ENCODE data around the gene NDUFA11.

DNA sequence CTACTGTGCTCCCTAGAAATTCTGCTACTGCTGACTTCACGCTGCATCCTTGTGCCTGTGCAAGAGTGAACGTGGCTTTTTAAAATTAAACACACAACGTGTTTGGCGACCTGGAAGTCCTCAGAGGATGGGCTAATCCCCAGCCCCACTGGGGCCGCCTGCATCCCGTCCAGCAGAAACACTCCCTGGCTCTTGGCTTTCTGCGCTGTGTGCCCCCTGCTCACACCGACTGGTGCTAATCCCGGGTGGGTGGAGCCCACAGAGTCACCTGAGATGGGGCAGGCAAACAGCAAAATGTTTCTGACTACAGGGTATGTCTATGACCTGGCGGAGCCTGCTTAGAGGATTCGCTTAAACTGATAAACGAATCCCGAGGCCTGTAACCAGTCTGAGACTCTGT, 25.6 kb upstream of the NDUFA11 start:
- TF ChIP-seq, protein P1, sequence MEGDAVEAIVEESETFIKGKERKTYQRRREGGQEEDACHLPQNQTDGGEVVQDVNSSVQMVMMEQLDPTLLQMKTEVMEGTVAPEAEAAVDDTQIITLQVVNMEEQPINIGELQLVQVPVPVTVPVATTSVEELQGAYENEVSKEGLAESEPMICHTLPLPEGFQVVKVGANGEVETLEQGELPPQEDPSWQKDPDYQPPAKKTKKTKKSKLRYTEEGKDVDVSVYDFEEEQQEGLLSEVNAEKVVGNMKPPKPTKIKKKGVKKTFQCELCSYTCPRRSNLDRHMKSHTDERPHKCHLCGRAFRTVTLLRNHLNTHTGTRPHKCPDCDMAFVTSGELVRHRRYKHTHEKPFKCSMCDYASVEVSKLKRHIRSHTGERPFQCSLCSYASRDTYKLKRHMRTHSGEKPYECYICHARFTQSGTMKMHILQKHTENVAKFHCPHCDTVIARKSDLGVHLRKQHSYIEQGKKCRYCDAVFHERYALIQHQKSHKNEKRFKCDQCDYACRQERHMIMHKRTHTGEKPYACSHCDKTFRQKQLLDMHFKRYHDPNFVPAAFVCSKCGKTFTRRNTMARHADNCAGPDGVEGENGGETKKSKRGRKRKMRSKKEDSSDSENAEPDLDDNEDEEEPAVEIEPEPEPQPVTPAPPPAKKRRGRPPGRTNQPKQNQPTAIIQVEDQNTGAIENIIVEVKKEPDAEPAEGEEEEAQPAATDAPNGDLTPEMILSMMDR (IDR thresholded peaks at IDR 0.05), result no peak
- no peak for TF ChIP-seq POLR2A (IDR thresholded peaks at IDR 0.05)

Data from heart left ventricle (tissue), 13 donors.